H1 (cell line): ENCODE results near the gene RNF157.

Experiments
- CEBPB ChIP-seq: IDR thresholded peaks from 2 replicates; pipeline ENCODE4 v1.6.1; 2012; ENCODE audit warnings: low read depth, low read length
- JUN ChIP-seq: IDR thresholded peaks from 2 replicates; pipeline ENCODE4 v1.6.1; 2011; ENCODE audit warnings: low read depth, mild to moderate bottlenecking, improper control_type of control experiment, low read length
- MAFK ChIP-seq: IDR thresholded peaks from 2 replicates; pipeline ENCODE4 v1.6.1; 2012; ENCODE audit warnings: low read depth, mild to moderate bottlenecking, improper control_type of control experiment, low read length
- NRF1 ChIP-seq: IDR thresholded peaks from 2 replicates; pipeline ENCODE4 v1.6.1; 2011; ENCODE audit warnings: mild to moderate bottlenecking, low read depth, low read length, improper control_type of control experiment
- POLR2AphosphoS5 ChIP-seq: IDR thresholded peaks from 2 replicates; pipeline ENCODE4 v1.6.1; 2011; ENCODE audit warnings: low read depth, low read length
- RXRA ChIP-seq: IDR thresholded peaks from 2 replicates; pipeline ENCODE4 v1.6.1; 2011; ENCODE audit warnings: low read depth, mild to moderate bottlenecking, low read length, moderate library complexity; ENCODE audit not compliant: insufficient read depth
- SRF ChIP-seq: IDR thresholded peaks from 2 replicates; pipeline ENCODE4 v1.6.1; 2011; ENCODE audit warnings: mild to moderate bottlenecking, low read depth, low read length, moderate library complexity
- SUZ12 ChIP-seq: fragments of 200-600 bp; sonication (generic); IDR thresholded peaks from 2 replicates; pipeline ENCODE4 v1.6.1; 2012; ENCODE audit warnings: mild to moderate bottlenecking, inconsistent platforms, low read length, moderate library complexity, mixed read lengths
- TEAD4 ChIP-seq: IDR thresholded peaks from 2 replicates; pipeline ENCODE4 v1.6.1; 2012; ENCODE audit warnings: low read depth, low read length, inconsistent platforms, mixed read lengths
- YY1 ChIP-seq: IDR thresholded peaks from 2 replicates; pipeline ENCODE4 v1.6.1; 2011; ENCODE audit warnings: low read depth, mild to moderate bottlenecking, low read length
- TF ChIP-seq, protein P1 (sequence below), 3 experiments: IDR thresholded peaks; 1 replicate in 2 of 3; 2 replicates in 1 of 3; pipeline versions ENCODE4 v1.5.1 to v1.6.1; 2011; ENCODE audit warnings: low read length in 3 of 3, mild to moderate bottlenecking in 3 of 3, inconsistent platforms in 2 of 3, low read depth in 1 of 3, moderate library complexity in 1 of 3; ENCODE audit not compliant: insufficient read depth in 1 of 3; ENCODE audit errors: control extremely low read depth in 1 of 3

DNA sequence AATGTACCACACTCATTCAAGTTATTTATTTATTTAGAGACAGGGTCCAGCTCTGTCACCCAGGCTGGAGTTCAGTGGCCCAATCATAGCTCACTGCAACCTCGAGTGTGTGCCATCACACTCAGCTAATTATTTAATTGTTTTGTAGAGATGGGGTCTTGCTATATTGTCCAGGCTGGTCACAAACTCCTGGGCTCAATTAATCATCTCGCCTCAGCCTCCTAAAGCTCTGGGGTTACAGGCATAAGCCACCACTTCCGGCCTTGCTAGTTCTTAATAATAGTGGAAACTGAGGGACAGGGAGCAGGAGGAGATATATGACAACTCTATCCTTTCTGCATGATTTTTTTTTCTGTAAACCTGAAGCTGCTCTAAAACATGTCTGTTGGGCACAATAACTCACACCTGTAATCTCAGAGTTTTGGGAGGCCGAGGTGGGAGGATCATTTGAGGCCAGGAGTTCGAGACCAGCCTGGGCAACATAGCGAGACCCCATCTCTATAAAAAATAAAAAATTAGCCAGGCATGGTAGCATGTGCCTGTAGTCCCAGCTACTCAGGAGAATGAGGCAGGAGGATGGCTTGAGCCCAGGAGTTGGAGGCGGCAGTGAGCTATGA, 125.0 kb downstream of the RNF157 start:
- TF ChIP-seq SUZ12, result no peak
- no peak for TF ChIP-seq SRF
- no peak for TF ChIP-seq JUN
- TF ChIP-seq CEBPB, result no peak
- no peak for TF ChIP-seq YY1
- no peak for TF ChIP-seq TEAD4
- no peak for TF ChIP-seq NRF1
- no peak for TF ChIP-seq MAFK
- no peak for TF ChIP-seq POLR2AphosphoS5
- no peak for TF ChIP-seq RXRA
- TF ChIP-seq, protein P1, sequence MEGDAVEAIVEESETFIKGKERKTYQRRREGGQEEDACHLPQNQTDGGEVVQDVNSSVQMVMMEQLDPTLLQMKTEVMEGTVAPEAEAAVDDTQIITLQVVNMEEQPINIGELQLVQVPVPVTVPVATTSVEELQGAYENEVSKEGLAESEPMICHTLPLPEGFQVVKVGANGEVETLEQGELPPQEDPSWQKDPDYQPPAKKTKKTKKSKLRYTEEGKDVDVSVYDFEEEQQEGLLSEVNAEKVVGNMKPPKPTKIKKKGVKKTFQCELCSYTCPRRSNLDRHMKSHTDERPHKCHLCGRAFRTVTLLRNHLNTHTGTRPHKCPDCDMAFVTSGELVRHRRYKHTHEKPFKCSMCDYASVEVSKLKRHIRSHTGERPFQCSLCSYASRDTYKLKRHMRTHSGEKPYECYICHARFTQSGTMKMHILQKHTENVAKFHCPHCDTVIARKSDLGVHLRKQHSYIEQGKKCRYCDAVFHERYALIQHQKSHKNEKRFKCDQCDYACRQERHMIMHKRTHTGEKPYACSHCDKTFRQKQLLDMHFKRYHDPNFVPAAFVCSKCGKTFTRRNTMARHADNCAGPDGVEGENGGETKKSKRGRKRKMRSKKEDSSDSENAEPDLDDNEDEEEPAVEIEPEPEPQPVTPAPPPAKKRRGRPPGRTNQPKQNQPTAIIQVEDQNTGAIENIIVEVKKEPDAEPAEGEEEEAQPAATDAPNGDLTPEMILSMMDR (IDR thresholded peaks at IDR 0.05; ENCODE audit: control extremely low read depth in 1 of 3, insufficient read depth in 1 of 3, low read depth in 1 of 3, low read length in 3 of 3), result no peak
